NCI-H1048 (cell line): ENCODE measurements around the gene GALR2.

Experiments used
- DNase-seq: peaks from one replicate; lab custom pipeline; 2025; lab: John Stamatoyannopoulos, UW

GALR2 gene

GRCh38 chr17:76079956-76080767, 5.6 kb downstream of the GALR2 start:
- DNase-seq: no peak

GRCh38 chr17:76080768-76081287, 6.2 kb downstream of the GALR2 start:
- no peak for DNase-seq

DNA sequence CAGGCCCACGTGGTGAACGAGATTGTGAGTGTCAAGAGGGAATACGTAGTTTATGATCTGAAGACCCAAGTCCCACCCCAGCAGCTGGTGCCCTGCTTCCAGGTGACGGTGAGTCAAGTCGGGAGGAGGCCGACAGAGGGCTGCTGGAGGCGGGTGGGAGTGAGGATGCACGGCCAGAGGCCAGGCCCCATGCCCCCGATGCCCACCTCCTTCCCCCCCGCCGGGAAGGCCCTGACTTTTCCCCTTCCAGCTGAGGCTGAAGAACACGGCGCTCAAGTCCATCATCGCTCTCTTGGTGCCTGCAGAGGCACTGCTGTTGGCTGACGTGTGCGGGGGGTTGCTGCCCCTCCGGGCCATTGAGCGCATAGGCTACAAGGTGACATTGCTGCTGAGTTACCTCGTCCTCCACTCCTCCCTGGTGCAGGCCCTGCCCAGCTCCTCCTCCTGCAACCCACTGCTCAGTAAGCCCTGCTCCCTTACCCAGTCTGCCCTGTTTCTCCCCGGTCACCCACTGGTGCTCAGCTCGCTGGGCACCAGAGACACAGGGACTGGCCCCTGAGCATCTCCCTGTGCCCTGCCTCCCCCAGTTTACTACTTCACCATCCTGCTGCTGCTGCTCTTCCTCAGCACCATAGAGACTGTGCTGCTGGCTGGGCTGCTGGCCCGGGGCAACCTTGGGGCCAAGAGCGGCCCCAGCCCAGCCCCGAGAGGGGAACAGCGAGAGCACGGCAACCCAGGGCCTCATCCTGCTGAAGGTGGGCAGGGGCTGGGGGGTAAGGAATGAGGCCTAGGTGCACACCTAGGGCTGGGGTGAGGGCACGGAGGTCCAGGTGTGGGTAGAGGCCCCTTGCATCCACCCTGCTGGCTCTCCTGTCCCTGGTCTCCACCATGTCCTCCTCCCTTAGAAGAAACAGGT, 7.0 kb downstream of the GALR2 start:
- no peak for DNase-seq

DNA sequence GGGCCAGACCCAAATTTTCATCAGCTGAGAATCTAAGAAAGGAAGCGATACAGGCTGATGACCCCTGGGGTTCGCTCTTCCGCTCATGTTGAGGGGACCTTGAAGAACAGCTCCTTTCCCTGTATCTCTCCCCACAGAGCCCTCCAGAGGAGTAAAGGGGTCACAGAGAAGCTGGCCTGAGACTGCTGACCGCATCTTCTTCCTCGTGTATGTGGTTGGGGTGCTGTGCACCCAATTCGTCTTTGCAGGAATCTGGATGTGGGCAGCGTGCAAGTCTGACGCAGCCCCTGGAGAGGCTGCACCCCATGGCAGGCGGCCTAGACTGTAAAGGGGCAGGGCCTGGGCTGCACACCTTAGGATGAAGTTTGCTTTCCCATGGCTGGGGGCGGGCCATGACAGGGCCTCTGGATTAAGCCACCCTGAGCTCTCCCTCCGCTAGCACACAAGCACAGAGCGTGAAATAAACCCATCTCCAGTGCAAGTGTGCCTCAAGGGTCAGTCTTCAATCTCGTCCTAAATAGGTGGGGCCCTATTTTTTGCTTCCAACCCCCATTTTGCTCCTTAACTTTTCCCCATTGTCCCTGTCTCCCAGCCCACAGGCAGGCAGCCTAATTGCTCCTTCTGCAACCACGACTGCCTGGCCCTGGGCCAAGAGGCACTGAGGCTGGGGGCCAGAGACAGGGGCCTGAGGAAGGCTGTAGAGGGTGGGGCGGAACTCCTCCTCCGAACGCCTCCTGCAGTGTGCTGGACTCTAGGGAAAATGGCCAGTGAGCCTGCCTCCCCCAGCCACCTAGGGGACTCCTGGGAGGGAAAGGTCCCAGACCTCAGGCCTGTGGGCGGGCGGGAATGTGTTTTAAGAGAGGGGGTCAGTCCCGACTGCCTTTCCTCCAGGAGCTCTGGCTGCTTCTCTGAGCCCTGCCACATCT, 8.0 kb downstream of the GALR2 start:
- no peak for DNase-seq

DNA sequence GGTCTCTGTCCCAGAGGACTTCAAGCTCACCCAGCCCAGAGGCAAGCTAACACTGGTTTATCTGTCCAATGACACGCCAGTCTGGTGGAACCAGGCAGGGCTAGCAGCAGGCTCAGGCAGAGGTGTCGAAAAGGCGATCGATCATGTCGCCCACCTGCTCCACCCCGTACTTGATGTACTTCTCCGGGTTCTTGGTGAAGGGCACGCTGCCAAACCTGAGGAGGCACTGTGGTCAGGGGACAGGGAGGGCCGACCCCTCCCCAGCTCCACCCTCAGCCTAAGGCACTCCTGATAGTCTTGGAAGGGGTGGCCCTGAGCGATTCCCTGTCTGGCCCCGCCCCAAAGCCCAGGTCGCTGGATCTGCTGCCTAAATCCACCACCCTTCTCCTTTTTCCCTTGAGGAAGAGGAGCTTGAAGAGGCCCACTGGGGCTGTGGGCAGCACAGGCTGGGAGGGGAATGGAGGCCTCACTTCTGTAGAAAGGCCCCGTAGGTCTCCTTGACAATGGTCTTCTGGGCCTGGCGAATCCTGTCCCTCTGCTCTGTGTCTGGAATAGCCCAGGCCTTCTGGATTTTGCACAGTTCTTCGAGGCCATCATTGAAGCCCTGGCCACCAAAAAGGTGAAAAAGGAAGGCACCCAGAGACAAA, 9.1 kb downstream of the GALR2 start:
- DNase-seq: no peak

- DNase-seq: no peak
Observed at GRCh38 chr17:76085066-76085730, 10.6 kb downstream of the GALR2 start.

- no peak for DNase-seq
Observed at GRCh38 chr17:76085731-76086366, 11.3 kb downstream of the GALR2 start.

- no peak for DNase-seq
Observed at GRCh38 chr17:76086384-76086783, 11.8 kb downstream of the GALR2 start.

- DNase-seq: no peak
Observed at GRCh38 chr17:76087531-76087930, 12.9 kb downstream of the GALR2 start.

DNA sequence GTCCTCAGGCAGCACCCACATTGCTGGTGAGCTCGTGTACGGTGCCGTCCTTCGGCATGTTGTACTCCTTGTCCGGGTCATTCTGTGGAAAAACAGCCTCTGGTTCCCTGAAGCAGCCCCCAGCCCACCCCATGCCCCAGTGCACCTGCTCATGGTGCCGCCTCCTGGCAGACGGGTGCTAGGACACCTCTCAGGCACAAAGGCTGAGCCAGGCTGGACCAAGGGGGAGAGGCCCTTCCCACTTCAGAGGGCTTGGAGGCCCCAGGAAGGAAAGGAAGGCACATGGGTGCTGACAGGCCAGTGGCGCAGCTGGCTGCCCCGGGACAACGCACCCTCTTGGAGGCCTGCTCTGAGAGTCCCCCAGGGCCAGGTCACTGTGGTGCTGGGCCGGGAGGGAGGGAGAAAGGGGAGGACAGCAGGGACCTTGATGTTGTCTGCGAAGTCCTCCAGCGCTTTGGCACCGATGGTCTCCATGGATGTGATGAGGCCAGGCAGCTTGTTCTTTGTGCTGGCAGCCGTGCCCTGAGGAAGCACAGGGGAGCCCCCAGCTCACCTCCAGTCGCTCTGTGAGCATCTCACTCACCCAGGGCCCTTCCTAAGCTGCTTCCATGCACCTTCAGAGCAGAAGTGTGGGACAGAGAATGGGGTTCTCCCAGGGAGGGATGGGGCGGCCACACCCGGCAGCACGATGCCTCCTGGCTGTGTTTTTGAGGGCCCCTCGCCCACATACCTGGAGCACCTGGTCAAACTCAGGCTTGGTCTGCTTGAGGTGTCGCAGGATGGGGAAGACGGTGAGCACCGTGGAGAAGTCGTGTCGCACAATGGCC, 13.7 kb downstream of the GALR2 start:
- no peak for DNase-seq

- DNase-seq: no peak
Observed at GRCh38 chr17:76088868-76089576, 14.4 kb downstream of the GALR2 start.

DNA sequence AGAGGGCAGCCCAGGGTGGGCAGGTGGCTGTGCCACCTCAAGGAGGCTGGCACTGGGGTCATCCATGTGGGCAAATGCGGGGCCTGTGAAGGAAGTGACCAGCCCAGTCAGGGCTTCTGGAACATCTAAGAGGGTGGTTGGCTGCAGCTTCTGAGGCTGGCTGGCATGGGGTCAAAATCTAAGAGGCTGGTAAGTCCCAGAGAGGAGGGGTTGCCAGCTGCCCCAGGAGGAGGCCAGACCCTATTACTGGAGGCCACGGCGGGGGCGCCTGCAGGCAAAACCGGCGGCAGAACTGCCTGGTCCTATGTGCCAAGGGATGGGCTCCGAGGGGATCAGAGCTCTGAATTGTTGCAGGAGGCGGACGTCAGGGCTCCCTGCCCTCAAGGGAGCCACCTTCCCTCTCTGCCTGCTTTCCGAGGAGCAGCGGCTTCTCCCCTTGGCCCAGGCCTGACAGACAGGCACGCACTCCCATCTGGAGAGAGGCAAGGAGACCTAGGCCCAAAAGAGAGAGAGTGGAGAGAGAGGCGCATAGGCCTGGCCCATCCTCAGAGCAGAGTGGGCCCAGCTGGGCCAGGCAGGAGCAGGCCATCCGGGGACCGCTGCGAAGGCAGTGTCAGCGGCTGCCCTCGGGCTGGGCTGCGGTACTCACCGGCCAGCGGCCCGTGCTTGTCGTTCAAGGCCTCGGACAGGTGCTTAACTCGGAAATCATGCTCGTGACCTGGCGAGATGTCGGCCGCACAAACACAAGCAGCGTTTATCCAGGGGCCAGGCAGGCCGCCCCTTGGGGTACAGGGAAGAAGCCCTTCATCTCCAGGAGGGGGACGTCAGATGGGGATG, 15.3 kb downstream of the GALR2 start:
- no peak for DNase-seq

DNA sequence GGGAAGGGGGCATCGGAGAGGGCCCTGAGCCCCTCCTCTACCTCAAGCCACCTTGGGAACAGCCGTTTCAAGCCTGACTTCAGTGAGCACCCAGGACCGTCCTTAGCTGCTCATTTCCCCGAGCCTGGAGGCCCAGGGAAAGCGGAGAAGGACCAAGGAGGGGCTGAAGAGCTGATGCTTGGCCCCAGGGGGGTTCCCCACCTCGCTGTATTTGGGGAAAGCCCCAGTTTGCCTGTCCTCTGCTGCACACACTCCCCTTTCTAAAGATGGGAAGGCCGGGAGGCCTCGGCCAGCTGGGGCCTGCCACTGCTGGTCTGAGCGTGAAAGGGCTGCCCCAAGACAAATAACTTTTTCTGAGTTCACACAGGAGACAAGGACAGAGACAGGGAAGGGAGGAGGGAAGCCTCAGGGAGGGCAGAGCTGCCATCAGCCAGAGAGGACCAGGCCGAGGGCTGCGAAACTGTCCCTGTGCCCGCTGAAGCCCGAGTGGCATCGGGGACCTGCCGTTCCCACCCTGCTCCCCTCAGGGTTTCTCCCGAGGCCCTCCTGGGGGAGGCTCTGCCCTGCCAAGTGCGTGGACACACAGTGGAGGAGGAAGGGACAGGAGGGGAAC, 16.0 kb downstream of the GALR2 start:
- DNase-seq: no peak

DNA sequence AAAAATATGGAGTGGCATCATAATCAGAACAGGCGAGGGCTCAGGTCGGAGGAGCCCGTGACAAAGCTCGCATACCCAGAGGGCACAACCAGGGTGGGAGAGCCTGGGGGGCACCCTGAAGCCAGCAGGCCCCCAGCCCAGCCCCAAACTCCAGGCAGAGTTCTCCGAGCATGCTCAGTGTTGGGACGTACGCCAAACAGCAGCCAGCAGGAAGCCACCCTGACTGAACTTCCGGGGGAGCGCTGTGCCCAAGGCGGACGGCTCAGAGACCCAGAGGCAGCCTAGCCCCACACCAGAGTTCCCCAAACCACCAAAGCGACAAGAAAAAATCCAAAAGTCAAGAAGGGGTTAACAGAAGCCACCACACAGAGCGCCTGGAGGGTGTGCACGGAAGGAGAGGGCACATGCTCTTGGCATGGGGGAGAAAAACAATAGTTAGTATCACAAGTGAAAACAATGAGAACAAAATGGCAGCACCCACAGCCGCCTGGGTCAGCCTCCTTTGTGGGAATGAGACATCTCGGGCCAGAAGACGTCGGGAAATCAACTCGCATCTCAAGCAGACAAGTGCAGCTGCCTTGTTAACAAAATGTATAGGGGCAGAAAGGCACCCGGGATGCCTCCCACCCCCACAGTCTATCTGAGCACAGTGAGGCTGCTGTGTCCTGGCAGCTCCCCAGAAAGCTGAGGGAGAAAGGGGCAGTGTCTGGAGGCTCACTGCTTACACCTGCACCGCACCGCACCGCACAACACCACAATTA, 17.1 kb downstream of the GALR2 start:
- DNase-seq: no peak

DNA sequence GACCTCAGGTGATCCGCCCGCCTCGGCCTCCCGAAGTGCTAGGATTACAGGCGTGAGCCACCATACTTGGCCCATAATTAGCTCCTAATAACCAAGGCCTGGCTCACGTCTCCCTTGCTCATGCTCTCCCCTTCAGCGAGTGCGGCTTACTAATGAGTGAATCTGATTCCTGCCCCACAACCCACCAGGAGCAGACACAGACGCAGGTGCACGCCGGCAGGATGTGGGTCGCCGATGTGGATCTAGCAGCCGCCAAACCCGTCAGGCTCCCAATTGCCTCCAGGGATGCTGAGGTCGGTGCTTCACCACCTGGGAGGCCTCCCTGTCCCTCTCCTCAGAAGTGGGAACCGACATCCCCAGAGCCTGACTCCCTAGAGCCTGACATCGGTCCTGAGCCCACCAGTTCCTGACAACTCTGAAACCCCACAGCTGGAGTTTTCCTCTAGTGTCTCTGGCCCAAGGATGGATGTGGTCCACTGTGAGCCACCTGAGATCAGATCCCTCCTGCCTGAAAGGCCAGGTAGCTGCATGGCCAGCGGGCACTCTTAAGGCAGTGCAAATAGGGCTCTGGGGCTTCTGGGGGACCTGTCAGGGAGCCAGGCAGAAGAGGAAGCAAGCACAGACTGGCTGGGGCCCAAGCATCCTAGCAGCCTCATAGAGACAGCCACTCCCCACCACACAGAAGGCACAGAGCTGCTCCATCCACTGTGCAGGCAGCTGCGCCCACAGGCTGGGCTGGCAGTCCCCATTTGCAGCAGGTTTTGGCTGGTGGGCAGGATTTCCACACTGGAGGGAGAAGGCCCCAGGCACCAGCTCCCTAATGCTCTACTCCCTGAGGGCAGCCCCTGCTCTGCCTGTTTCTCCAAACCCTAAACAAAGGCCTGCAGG, 18.2 kb downstream of the GALR2 start:
- no peak for DNase-seq
